Endothelial cell of umbilical vein (primary cell): Measurements from ENCODE around the gene ANKRD44. TPM values are rescaled to one million over a fixed set of nuclear protein-coding genes. Genes with fewer than 3 reads are reported as not detected.

ENCODE experiments used
- BruUV-seq: library from RNA; stranded (reverse); fragments of 400-500 nt; replicated peaks from 2 replicates; lab custom pipeline; 2021; lab: Mats Ljungman, UMichigan
- CTCF ChIA-PET: fragments of 300-600, 350-600 bp; sonication (Branson Sonifier 250); formaldehyde crosslinking; loops from one replicate; lab custom pipeline; 2021; ENCODE audit warnings: antibody characterized with exemption, inconsistent platforms; lab: Charles Lee
- POLR2A ChIA-PET: fragments of 300-600, 350-600 bp; sonication (Branson Sonifier 250); formaldehyde crosslinking; loops from one replicate; lab custom pipeline; 2021; ENCODE audit warnings: antibody characterized with exemption, inconsistent platforms; lab: Charles Lee
- DNase-seq: peaks from one replicate; pipeline ENCODE4 v3.0.0-alpha.2; 2011; ENCODE audit warnings: low read depth, low spot score
- FAIRE-seq: peaks from 2 replicates; lab custom pipeline; 2011; peaks lifted over from hg19 to GRCh38; lab: Jason Lieb, UNC
- H2AFZ ChIP-seq: 2 replicates; pipeline ENCODE4 v1.6.0; 2012; ENCODE audit warnings: low read depth, low read length, control low read depth, inconsistent platforms
- H3K27ac ChIP-seq: 2 replicates; pipeline ENCODE4 v1.5.1; 2011; ENCODE audit warnings: low read depth, mild to moderate bottlenecking, control low read depth, low read length, moderate library complexity; ENCODE audit not compliant: insufficient read depth
- H3K27me3 ChIP-seq, 2 experiments: 2 replicates each; pipeline versions ENCODE4 v1.6.0 to v1.6.1; 2011; ENCODE audit warnings: low read length in 2 of 2, mixed read lengths in 1 of 2; ENCODE audit not compliant: control insufficient read depth in 2 of 2, insufficient read depth in 2 of 2
- H3K36me3 ChIP-seq, 2 experiments: 2 replicates in 1 of 2; 3 replicates in 1 of 2; pipeline ENCODE4 v1.5.1; 2011; ENCODE audit warnings: low read length in 2 of 2, mild to moderate bottlenecking in 1 of 2, moderate library complexity in 1 of 2; ENCODE audit not compliant: control insufficient read depth in 2 of 2, insufficient read depth in 2 of 2; ENCODE audit errors: extremely low read depth in 1 of 2
- H3K4me1 ChIP-seq: 3 replicates; pipeline ENCODE4 v1.5.1; 2011; ENCODE audit warnings: mild to moderate bottlenecking, low read length; ENCODE audit not compliant: control insufficient read depth, insufficient read depth; ENCODE audit errors: extremely low read depth
- H3K4me2 ChIP-seq: 2 replicates; pipeline ENCODE4 v1.6.1; 2011; ENCODE audit warnings: low read length, control low read depth, mixed read lengths; ENCODE audit not compliant: insufficient read depth
- H3K4me3 ChIP-seq, 3 experiments: fragments of 200-600 bp in 1 of 3; sonication (generic), shearing (Covaris generic) in 1 of 3; replicated peaks in 1 of 3; 2 replicates each; pipeline ENCODE4 v1.5.1; 2011 to 2016; ENCODE audit warnings: control low read depth in 3 of 3, low read length in 3 of 3, mild to moderate bottlenecking in 2 of 3, inconsistent platforms in 1 of 3, low read depth in 1 of 3, moderate library complexity in 1 of 3; ENCODE audit not compliant: insufficient read depth in 1 of 3
- H3K79me2 ChIP-seq: 2 replicates; pipeline ENCODE4 v1.6.0; 2012; ENCODE audit warnings: low read length, inconsistent platforms; ENCODE audit not compliant: control insufficient read depth, insufficient read depth
- H3K9ac ChIP-seq: replicated peaks from 2 replicates; pipeline ENCODE3; 2011; ENCODE audit warnings: low read length, control low read depth; ENCODE audit not compliant: insufficient read depth; ENCODE audit errors: extremely low read depth
- H3K9me1 ChIP-seq: replicated peaks from 3 replicates; pipeline ENCODE4 v1.6.0; 2011; ENCODE audit warnings: mild to moderate bottlenecking, low read length; ENCODE audit not compliant: control insufficient read depth, insufficient read depth; ENCODE audit errors: extremely low read depth
- H3K9me3 ChIP-seq: replicated peaks from 2 replicates; pipeline ENCODE4 v1.5.1; 2012; ENCODE audit warnings: low read length, inconsistent platforms; ENCODE audit not compliant: control insufficient read depth, insufficient read depth
- H4K20me1 ChIP-seq: replicated peaks from 2 replicates; pipeline ENCODE3; 2011; ENCODE audit warnings: mild to moderate bottlenecking, low read length; ENCODE audit not compliant: control insufficient read depth, insufficient read depth; ENCODE audit errors: extremely low read depth
- EZH2 ChIP-seq: IDR thresholded peaks from 2 replicates; pipeline ENCODE4 v1.6.1; 2012; ENCODE audit warnings: borderline replicate concordance, low read depth, mild to moderate bottlenecking, moderate library complexity, low read length, inconsistent platforms; ENCODE audit not compliant: severe bottlenecking
- FOS ChIP-seq: IDR thresholded peaks from 2 replicates; pipeline ENCODE4 v1.6.1; 2011; ENCODE audit warnings: mild to moderate bottlenecking, low read length, moderate library complexity, borderline replicate concordance; ENCODE audit not compliant: insufficient read depth
- GATA2 ChIP-seq: IDR thresholded peaks from 2 replicates; pipeline ENCODE4 v1.7.0; 2011; ENCODE audit warnings: low read depth, mild to moderate bottlenecking, moderate library complexity, mixed read lengths, low read length; ENCODE audit not compliant: insufficient read length, insufficient read depth
- JUN ChIP-seq: IDR thresholded peaks from 2 replicates; pipeline ENCODE4 v1.6.1; 2011; ENCODE audit warnings: borderline replicate concordance, low read depth; ENCODE audit not compliant: insufficient read length, insufficient read depth
- MYC ChIP-seq: IDR thresholded peaks from one replicate; pipeline ENCODE4 v1.6.1; 2011; ENCODE audit warnings: mild to moderate bottlenecking, low read depth, low read length
- POLR2A ChIP-seq: IDR thresholded peaks from 2 replicates; pipeline ENCODE4 v1.6.1; 2012; ENCODE audit warnings: low read depth, mild to moderate bottlenecking, control low read depth, low read length
- POLR2AphosphoS5 ChIP-seq: IDR thresholded peaks from 2 replicates; pipeline ENCODE4 v1.6.1; 2012; ENCODE audit warnings: low read depth, mild to moderate bottlenecking, control low read depth, low read length, moderate library complexity; ENCODE audit not compliant: insufficient read depth
- dilution Hi-C: fragments of 300-500 bp; cut with MboI; formaldehyde crosslinking; loops from one replicate; pipeline ENCODE4 v1.15.0; 2019; ENCODE audit warnings: low sequenced_read_pairs; ENCODE audit not compliant: extremely low pct_ligation_motif_present
- intact Hi-C: fragments of 100-400 bp; cut with micrococcal nuclease; formaldehyde crosslinking; loops from one replicate; pipeline ENCODE4 v1.10.0; 2022
- polyA plus RNA-seq, 4 experiments: library from polyadenylated mRNA; depleted of rRNA in 3 of 4; stranded (reverse) in 3 of 4; unstranded in 1 of 4; fragments of >200 nt; gene quantifications; 2 replicates each; pipeline versions ENCODE4 v1.2.1 to v1.2.3, GENCODE V29; 2011 to 2012; ENCODE audit warnings: missing spikeins in 1 of 4
- total RNA-seq: library from RNA; stranded (reverse); gene quantifications from 2 replicates; pipeline ENCODE4 v1.2.3, GENCODE V29; 2021
- TF ChIP-seq, protein P1 (sequence below), 2 donors: IDR thresholded peaks; 1 replicate in 1 of 2; 2 replicates in 1 of 2; pipeline ENCODE4 v1.5.1; 2011; ENCODE audit warnings: low read length in 2 of 2, mild to moderate bottlenecking in 2 of 2, moderate library complexity in 2 of 2, control low read depth in 1 of 2, inconsistent platforms in 1 of 2, low read depth in 1 of 2; ENCODE audit not compliant: insufficient read depth in 1 of 2; ENCODE audit errors: extremely low read depth in 1 of 2
- TF ChIP-seq, protein P2 (sequence below): IDR thresholded peaks from 2 replicates; pipeline ENCODE4 v1.6.1; 2011; ENCODE audit not compliant: insufficient read depth, insufficient read length

ANKRD44 gene
- total and polyA plus RNA-seq, 2 donors (not counting 3 experiments of a cell fraction or from before 2014, with no cell fraction given) = 3.4 to 6.1 TPM

DNA sequence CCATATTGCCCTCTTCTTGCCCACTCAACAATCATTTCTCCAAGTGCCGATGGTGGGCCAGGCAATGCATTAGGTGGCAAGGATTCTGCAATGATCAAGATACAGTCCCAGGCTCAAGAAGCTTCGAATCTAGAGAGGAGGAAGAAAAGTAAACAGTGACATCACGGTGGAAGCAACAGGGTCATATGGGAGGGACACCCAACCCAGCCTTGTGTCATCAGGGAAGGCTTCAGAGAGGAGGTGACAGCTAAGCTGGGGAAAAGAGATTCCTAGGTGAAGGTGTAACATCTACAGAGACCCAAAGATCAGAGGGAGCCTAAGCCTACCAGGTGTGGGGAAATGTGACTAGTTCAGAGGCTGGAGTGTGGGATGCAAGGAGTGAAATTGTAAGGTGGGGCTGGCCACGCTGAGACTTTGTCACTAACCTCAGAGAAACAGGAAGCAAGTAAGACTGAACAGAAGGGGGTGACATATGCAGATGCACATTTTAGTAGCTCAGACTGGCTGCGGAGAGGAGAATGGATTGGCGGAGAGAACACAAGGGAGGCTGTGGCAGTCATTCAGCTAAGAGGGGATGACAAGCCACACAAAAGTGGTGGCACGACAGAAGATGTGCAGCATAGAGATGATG lies 104.9 kb downstream of the ANKRD44 start:
- no peaks in the 10 kb centered on the region for H4K20me1 ChIP-seq
- H3K4me3 ChIP-seq = no peak overlapping the region
- ChIA-PET CTCF (interaction anchor here (0.6 kb wide), 1 partner anchor 11 kb away, joined by 3 read pairs; no protein-coding TSS in a partner anchor), POLR2A (no interaction called here)
- H3K79me2 ChIP-seq = no peaks in the 10 kb centered on the region
- H2AFZ ChIP-seq = no peak overlapping the region
- TF ChIP-seq JUN (no peak), POLR2A (no peak), GATA2 (no peak), POLR2AphosphoS5 (no peak), MYC (no peak), FOS (no peak), EZH2 (no peak)
- TF ChIP-seq, protein P1, sequence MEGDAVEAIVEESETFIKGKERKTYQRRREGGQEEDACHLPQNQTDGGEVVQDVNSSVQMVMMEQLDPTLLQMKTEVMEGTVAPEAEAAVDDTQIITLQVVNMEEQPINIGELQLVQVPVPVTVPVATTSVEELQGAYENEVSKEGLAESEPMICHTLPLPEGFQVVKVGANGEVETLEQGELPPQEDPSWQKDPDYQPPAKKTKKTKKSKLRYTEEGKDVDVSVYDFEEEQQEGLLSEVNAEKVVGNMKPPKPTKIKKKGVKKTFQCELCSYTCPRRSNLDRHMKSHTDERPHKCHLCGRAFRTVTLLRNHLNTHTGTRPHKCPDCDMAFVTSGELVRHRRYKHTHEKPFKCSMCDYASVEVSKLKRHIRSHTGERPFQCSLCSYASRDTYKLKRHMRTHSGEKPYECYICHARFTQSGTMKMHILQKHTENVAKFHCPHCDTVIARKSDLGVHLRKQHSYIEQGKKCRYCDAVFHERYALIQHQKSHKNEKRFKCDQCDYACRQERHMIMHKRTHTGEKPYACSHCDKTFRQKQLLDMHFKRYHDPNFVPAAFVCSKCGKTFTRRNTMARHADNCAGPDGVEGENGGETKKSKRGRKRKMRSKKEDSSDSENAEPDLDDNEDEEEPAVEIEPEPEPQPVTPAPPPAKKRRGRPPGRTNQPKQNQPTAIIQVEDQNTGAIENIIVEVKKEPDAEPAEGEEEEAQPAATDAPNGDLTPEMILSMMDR (IDR thresholded peaks at IDR 0.05; ENCODE audit: extremely low read depth in 1 of 2, insufficient read depth in 1 of 2, low read depth in 1 of 2, low read length in 2 of 2) = no peak
- TF ChIP-seq, protein P2, sequence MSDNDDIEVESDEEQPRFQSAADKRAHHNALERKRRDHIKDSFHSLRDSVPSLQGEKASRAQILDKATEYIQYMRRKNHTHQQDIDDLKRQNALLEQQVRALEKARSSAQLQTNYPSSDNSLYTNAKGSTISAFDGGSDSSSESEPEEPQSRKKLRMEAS = no peak
- BruUV-seq = no TSS peak
- H3K9me1 ChIP-seq = no peaks in the 10 kb centered on the region
- no peak overlapping the region for H3K9ac ChIP-seq
- no peaks in the 10 kb centered on the region for H3K36me3 ChIP-seq
- no peak for FAIRE-seq
- dilution Hi-C loops (no loop called here), intact Hi-C loops (no loop called here)
- no peak for DNase-seq
- peaks cover 0 to 1% of the 10 kb centered on the region in 2 experiments for H3K27me3 ChIP-seq
- no peak overlapping the region for H3K27ac ChIP-seq
- H3K4me2 ChIP-seq = no peak overlapping the region
- no peaks in the 10 kb centered on the region for H3K9me3 ChIP-seq
- H3K4me1 ChIP-seq = no peaks in the 10 kb centered on the region
